ENCODE measurements around the gene KSR1.

The KSR1 gene

GRCh38 chr17:27520491-27521185 is 64.4 kb downstream of the KSR1 start:
- no peak overlapping the region for H3K27ac ChIP-seq
- no peak for TF ChIP-seq ZFX (IDR thresholded peaks at IDR 0.05; ENCODE audit: borderline replicate concordance)
- TF ChIP-seq CTCF (IDR thresholded peaks at IDR 0.05) = no peak

- no peak overlapping the region for H3K27ac ChIP-seq
- no peak for TF ChIP-seq ZFX (IDR thresholded peaks at IDR 0.05; ENCODE audit: borderline replicate concordance)
- no peak for TF ChIP-seq CTCF (IDR thresholded peaks at IDR 0.05)
Observed at GRCh38 chr17:27521281-27522027, 65.2 kb downstream of the KSR1 start.

GRCh38 chr17:27522028-27522635 is 65.9 kb downstream of the KSR1 start:
- no peak for TF ChIP-seq ZFX (IDR thresholded peaks at IDR 0.05; ENCODE audit: borderline replicate concordance)
- TF ChIP-seq CTCF (IDR thresholded peaks at IDR 0.05) = no peak
- H3K27ac ChIP-seq = no peak overlapping the region

GRCh38 chr17:27523712-27524111 is 67.5 kb downstream of the KSR1 start:
- no peak overlapping the region for H3K27ac ChIP-seq
- TF ChIP-seq ZFX (IDR thresholded peaks at IDR 0.05; ENCODE audit: borderline replicate concordance) = no peak
- no peak for TF ChIP-seq CTCF (IDR thresholded peaks at IDR 0.05)

GRCh38 chr17:27524594-27524993 is 68.3 kb downstream of the KSR1 start:
- H3K27ac ChIP-seq = no peak overlapping the region
- no peak for TF ChIP-seq CTCF (IDR thresholded peaks at IDR 0.05)
- no peak for TF ChIP-seq ZFX (IDR thresholded peaks at IDR 0.05; ENCODE audit: borderline replicate concordance)

GRCh38 chr17:27525316-27525715 is 69.1 kb downstream of the KSR1 start:
- no peak for TF ChIP-seq ZFX (IDR thresholded peaks at IDR 0.05; ENCODE audit: borderline replicate concordance)
- TF ChIP-seq CTCF (IDR thresholded peaks at IDR 0.05) = no peak
- no peak overlapping the region for H3K27ac ChIP-seq

Measured in 22Rv1 (cell line).